BE2C (cell line): ENCODE data around the gene PACRG.

Source experiments
- DNase-seq: peaks from one replicate; pipeline ENCODE4 v3.0.0-alpha.2; 2020
- H3K27me3 ChIP-seq: fragments of 250-450 bp; sonication (Bioruptor Pico); 2 replicates; pipeline ENCODE4 v1.5.1; 2020; ENCODE audit warnings: mild to moderate bottlenecking
- H3K36me3 ChIP-seq: fragments of 250-450 bp; sonication (Bioruptor Pico); 2 replicates; pipeline ENCODE4 v1.5.1; 2020; ENCODE audit warnings: mild to moderate bottlenecking
- H3K4me1 ChIP-seq: fragments of 250-450 bp; sonication (Bioruptor Pico); 2 replicates; pipeline ENCODE4 v1.5.1; 2020
- H3K4me3 ChIP-seq: 2 replicates; pipeline ENCODE4 v1.5.1; 2011; ENCODE audit warnings: low read depth, low read length
- H3K9me3 ChIP-seq: fragments of 250-450 bp; sonication (Bioruptor Pico); 2 replicates; pipeline ENCODE4 v1.5.1; 2020
- CTCF ChIP-seq: IDR thresholded peaks from 2 replicates; pipeline ENCODE4 v1.5.1; 2012; ENCODE audit warnings: mild to moderate bottlenecking, low read depth, low read length

PACRG gene

GRCh38 chr6:163122365-163122764 lies 394.6 kb downstream of the PACRG start:
- no peaks in the 10 kb centered on the region for H3K36me3 ChIP-seq
- no peak for DNase-seq
- no peaks in the 10 kb centered on the region for H3K27me3 ChIP-seq
- no peaks in the 10 kb centered on the region for H3K9me3 ChIP-seq
- H3K4me1 ChIP-seq: peaks cover 3% of the 10 kb centered on the region; the same call in 1 of the 2 replicates
- TF ChIP-seq CTCF: no peak
- no peak overlapping the region for H3K4me3 ChIP-seq

GRCh38 chr6:163123098-163123497 lies 395.3 kb downstream of the PACRG start:
- Histone ChIP-seq H3K4me3 (no peak overlapping the region), H3K9me3 (no peaks in the 10 kb centered on the region), H3K27me3 (no peaks in the 10 kb centered on the region), H3K4me1 (peaks cover 7% of the 10 kb centered on the region; the same call in 1 of the 2 replicates), H3K36me3 (no peaks in the 10 kb centered on the region)
- no peak for TF ChIP-seq CTCF
- no peak for DNase-seq

GRCh38 chr6:163126741-163127140 lies 399.0 kb downstream of the PACRG start:
- no peak for TF ChIP-seq CTCF
- H3K4me1 ChIP-seq: peaks cover 12% of the 10 kb centered on the region; the same call in 1 of the 2 replicates
- no peak for DNase-seq
- no peak overlapping the region for H3K4me3 ChIP-seq
- no peaks in the 10 kb centered on the region for H3K27me3 ChIP-seq
- H3K9me3 ChIP-seq: no peaks in the 10 kb centered on the region
- no peaks in the 10 kb centered on the region for H3K36me3 ChIP-seq

- TF ChIP-seq CTCF: no peak
- H3K36me3 ChIP-seq: no peaks in the 10 kb centered on the region
- H3K4me1 ChIP-seq: peaks cover 12% of the 10 kb centered on the region; the same call in 1 of the 2 replicates
Measured at GRCh38 chr6:163127587-163127986, 399.8 kb downstream of the PACRG start.

GRCh38 chr6:163128324-163128723 lies 400.6 kb downstream of the PACRG start:
- no peaks in the 10 kb centered on the region for H3K27me3 ChIP-seq
- no peak overlapping the region for H3K4me3 ChIP-seq
- TF ChIP-seq CTCF: no peak
- peak; percentile 51 for DNase-seq
- H3K4me1 ChIP-seq: peaks cover 12% of the 10 kb centered on the region; the same call in 1 of the 2 replicates
- no peaks in the 10 kb centered on the region for H3K9me3 ChIP-seq
- H3K36me3 ChIP-seq: no peaks in the 10 kb centered on the region

More at GRCh38 chr6:163127587-163127986, 399.8 kb downstream of the PACRG start:
- Histone ChIP-seq H3K4me3 (no peak overlapping the region), H3K27me3 (no peaks in the 10 kb centered on the region), H3K9me3 (no peaks in the 10 kb centered on the region)
- no peak for DNase-seq

- H3K4me3 ChIP-seq: no peak overlapping the region
- no peaks in the 10 kb centered on the region for H3K36me3 ChIP-seq
- no peaks in the 10 kb centered on the region for H3K27me3 ChIP-seq
- no peak for DNase-seq
- H3K9me3 ChIP-seq: no peaks in the 10 kb centered on the region
- no peak for TF ChIP-seq CTCF
- H3K4me1 ChIP-seq: peaks cover 11% of the 10 kb centered on the region; the same call in 1 of the 2 replicates
Measured at GRCh38 chr6:163132050-163132750, 404.4 kb downstream of the PACRG start.
